Thyroid gland (tissue), 4 donors: Measurements from ENCODE around the gene SPTBN1.

ENCODE experiments used
- POLR2A ChIP-seq, 2 donors: fragments of 450-650 bp; IDR thresholded peaks; one replicate each; pipeline ENCODE4 v1.6.1; 2017; ENCODE audit warnings: antibody characterized with exemption in 2 of 2, mild to moderate bottlenecking in 2 of 2, moderate library complexity in 1 of 2
- TF ChIP-seq, protein P1 (sequence below), 6 experiments: fragments of 200-600 bp in 3 of 6; fragments of 450-650 bp in 3 of 6; sonication (generic) in 3 of 6; IDR thresholded peaks; one replicate each; pipeline ENCODE4 v1.5.1; 2016 to 2019; ENCODE audit warnings: antibody characterized with exemption in 6 of 6, mild to moderate bottlenecking in 2 of 6, inconsistent platforms in 1 of 6, moderate library complexity in 1 of 6

GRCh38 chr2:54660752-54661151, 204.6 kb downstream of the SPTBN1 start:
- TF ChIP-seq, protein P1, sequence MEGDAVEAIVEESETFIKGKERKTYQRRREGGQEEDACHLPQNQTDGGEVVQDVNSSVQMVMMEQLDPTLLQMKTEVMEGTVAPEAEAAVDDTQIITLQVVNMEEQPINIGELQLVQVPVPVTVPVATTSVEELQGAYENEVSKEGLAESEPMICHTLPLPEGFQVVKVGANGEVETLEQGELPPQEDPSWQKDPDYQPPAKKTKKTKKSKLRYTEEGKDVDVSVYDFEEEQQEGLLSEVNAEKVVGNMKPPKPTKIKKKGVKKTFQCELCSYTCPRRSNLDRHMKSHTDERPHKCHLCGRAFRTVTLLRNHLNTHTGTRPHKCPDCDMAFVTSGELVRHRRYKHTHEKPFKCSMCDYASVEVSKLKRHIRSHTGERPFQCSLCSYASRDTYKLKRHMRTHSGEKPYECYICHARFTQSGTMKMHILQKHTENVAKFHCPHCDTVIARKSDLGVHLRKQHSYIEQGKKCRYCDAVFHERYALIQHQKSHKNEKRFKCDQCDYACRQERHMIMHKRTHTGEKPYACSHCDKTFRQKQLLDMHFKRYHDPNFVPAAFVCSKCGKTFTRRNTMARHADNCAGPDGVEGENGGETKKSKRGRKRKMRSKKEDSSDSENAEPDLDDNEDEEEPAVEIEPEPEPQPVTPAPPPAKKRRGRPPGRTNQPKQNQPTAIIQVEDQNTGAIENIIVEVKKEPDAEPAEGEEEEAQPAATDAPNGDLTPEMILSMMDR (IDR thresholded peaks at IDR 0.05): no peak
- no peak for TF ChIP-seq POLR2A (IDR thresholded peaks at IDR 0.05)
